ENCODE data around the gene WSB2.

The WSB2 gene

DNA sequence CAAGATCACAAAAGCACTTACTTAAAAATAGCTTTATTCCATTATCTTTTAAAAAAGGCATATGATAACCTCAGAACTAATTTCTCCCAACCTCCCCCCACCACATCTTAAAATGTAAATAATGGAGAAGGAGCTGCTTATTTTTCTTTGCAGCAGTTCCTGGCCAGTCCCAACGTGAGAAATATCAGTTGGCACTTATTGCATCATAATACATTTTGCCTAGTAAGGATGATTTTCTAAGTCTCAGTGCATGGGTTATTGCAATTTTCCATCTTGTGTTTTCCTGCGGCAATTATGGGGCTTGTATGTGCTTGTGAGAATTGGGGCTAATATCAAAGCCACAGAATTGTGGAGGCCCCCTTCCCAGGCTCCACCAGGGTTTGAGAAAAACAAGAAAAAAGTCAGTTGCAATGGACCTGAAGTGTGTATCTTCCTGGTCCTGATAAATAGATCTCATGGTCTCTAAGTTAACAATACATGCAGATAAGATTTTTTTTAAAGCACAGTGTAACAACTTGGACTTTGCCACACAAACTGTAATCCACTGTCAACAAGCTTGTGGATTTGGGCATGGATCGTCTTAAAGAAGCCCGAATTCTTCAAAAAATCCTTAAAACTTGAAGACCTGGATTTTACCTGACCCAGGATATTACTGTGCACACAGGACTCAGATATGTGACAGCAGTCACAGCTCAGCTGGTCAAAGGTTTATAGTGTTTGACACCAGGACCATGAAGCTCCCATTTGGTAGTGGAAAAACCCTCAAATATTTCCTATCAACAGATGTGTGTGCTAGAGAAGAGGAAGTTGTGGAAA is 2.8 kb upstream of the WSB2 start:
- intact Hi-C loops (cut with DNase I), result loop anchor here (5.0 kb wide), 1 partner anchor 46 kb away; the partner anchor contains the start of gene RFC5

DNA sequence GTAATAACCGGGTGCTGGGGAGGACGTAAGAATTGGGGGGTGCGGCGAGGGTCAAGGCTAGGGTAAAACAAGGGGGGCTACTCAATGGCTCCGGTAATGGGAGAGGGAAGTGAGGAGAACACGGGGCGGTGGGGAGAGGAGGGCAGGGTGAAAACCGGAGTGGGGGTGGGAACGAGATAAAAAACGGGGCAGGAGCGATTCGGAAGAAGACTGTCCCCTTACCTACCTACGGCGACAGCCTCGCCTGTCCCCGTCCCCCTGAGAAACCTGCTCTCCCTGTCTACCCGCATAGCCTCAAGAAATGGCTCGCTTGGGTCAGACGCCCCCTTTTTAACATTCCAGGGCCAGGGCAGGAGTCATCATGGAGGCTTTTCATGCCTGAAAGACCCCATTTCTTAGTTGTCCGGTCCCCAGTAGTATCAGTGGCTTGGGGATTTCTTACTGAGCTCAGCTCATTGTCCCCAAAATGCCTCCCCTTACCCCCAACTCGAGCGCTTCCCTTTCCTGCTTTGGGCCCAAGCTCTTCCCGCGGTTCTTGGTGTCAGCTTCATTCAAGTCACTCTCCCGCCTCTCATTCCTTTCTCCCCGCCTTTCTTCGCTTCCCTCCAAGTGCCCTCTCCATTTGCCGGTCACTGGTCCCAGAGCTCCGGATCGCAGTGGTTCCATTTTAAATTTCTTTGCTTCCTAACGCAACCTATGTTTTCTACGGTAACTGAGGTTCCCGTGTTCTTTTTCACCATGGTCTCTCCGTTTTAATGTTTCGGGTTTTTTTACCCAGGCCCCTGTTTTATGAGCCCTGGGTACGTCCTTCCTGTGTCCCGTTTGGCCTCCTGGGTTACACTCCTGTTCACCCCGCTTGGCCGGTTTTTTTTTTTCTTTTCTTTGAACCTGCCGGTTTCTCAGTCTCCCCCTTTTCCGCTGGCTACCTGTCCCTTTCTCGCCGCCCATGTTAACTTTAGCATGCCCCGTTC is 1.2 kb upstream of the WSB2 start:
- intact Hi-C loops (cut with DNase I), result loop anchor here (2.0 to 5.0 kb wide), 2 partner anchors 45 to 313 kb away; partner anchors contain the start of gene RFC5
- peak in 3 of 10 donors; percentile 22 to 38 (median 33) for DNase-seq

More for the DNA sequence above, 2.8 kb upstream of the WSB2 start:
- peak in 1 of 10 donors; percentile 18 for DNase-seq

GRCh38 chr12:118060301-118061010 is 523 bp downstream of the WSB2 start:
- peak in 9 of 10 donors; percentile 19 to 90 (median 41) for DNase-seq
- intact Hi-C loops (cut with DNase I), result loop anchor here (2.0 to 5.0 kb wide), 2 partner anchors 43 to 314 kb away; partner anchors contain the start of gene RFC5

DNA sequence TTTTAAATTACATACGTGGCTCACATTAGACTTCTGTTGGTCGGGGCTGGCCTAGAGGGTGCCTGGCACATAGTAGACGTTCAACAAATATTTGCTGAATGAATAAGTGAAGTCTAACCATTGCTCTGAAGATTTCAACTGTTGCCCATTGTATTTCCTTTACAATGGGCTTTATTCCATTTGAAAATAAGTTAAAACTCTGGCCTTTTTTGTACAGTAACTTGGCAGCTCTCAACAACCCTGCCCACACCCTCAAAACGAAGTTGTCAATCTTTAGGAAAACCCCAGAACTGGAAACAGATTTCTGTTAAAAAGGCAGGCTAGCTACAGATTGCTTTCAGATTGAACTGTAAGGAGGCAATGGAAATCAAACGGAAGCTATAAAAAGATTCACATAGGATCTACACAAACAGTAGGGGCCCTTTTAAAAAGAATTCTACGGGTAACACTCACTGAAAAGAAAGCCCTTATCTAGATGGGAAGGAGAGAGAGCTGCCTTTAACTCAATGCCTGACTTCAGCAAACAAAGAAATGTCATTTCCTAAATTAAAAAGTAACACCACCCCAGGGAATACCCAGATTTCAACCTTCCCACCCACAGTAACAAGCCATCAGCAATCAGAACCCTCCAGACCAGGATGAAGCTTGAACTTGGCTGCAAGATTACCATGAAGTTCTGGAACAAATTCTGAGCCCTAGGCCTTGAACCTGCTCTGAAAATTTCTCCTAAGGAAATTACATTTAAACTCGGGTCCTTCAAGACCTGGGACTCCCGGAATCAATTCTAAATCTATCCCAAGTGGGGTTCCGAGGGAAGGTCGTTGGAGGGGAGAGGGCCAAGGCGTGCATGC is 1.4 kb downstream of the WSB2 start:
- intact Hi-C loops (cut with DNase I), result loop anchor here (2.0 to 5.0 kb wide), 2 partner anchors 42 to 315 kb away; partner anchors contain the start of gene RFC5
- DNase-seq, result no peak

GRCh38 chr12:118058881-118059280 is 2.1 kb downstream of the WSB2 start:
- intact Hi-C loops (cut with DNase I), result no loop called here
- DNase-seq, result no peak

- intact Hi-C loops (cut with DNase I), result no loop called here
- no peak for DNase-seq
These were observed 2.8 kb downstream of the WSB2 start for GRCh38 chr12:118058227-118058626.

DNA sequence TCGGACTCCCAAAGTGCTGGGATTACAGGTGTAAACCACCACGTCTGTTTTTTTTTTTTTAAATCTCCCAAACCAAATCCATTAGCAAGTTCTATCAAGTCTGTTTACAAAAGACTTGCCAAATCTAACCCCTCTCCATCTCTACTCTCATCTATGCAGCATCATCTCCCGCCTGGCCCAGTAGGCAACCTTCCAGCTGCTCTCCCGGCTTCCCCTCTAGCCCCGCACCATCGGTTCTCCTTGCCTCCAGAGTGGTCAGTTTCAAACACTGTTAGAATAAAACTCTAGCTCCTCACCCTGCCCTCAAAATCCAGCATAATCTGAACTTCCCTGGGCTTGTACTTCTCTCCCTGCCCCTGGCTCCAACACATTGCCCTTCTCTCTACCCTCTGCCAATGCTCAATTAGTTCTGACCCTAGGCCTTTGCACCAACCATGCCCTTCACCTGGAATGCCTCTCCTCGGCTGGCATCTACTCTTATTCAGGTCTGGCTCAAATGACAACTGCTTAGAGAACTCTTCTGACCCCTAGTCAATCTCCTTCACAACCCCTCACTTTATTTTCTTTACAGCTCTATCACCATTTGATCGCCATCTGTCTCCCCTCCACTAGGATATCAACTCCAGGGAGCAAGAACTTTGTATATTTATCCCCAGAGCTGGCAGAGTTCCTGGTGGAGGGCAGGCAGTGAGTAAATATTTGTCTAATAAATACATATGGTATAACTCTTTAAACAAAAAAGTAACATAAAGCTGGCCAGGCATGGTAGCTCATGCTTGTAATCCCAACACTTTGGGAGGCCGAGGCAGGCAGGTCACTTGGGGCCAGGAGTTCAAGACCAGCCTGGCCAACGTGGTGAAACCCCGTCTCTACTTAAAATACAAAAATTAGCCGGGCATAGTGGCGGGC is 4.9 kb downstream of the WSB2 start:
- intact Hi-C loops (cut with DNase I), result no loop called here
- no peak for DNase-seq

DNA sequence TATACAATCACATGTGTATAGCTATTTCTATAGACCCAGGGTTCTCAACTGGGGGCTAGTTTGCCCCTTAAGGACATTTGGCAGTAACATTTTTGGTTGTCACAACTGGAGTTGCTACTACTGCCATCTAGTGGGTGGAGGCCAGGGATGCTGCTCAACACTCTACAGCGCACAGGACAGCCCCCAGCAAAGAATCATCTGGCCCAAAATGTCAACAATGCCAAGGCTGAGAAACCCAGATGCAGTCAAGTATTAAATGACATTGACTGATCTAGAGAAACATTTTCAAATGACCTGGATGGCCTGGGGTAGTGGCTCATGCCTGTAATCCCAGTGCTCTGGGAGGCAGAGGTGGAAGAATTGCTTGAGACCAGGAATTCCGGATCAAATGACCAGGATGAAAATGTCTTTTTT is 5.8 kb downstream of the WSB2 start:
- peak in 1 of 10 donors; percentile 29 for DNase-seq
- intact Hi-C loops (cut with DNase I), result no loop called here

- intact Hi-C loops (cut with DNase I), result no loop called here
- DNase-seq, result no peak
These were observed 7.7 kb downstream of the WSB2 start for GRCh38 chr12:118053071-118053985.

DNA sequence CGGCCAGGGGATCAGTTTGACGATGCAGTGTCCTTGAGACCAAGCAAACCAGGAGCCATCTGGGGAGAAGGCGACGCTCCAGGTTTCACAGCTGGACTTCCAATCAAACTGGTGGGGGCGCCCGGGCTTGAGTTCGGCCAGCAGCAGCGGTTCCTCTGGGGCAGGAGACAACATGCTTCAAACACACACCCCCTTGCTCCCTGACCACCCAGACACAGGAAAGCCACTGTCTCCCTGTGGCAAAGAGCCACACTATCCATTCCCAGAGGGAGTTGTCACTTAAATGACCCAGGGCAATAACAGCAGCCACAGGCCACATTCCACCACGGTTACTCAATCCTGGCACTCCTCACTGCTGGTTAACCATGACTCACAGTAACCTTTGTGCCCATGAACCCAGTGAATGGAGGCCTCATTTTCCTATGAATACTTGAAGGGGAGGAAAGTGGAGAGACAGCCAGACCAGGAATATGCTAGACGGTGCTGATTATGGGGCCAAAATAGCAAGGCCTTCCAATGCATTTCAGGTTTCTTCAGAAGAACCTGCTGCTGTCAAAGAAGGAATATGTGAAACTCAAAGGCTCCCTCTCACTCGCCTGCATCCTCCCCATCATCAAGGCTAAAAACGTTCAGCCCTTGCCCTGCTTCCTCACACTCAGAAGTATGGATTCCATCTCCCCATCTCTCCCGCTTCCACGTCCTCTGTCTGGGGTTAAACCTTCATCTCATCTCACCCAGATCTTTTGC is 8.5 kb downstream of the WSB2 start:
- peak in 4 of 10 donors; percentile 33 to 83 (median 38) for DNase-seq

GRCh38 chr12:118050972-118051910 is 9.7 kb downstream of the WSB2 start:
- intact Hi-C loops (cut with DNase I), result no loop called here
- DNase-seq, result no peak

More for the DNA sequence above, 8.5 kb downstream of the WSB2 start:
- intact Hi-C loops (cut with DNase I), result no loop called here

DNA sequence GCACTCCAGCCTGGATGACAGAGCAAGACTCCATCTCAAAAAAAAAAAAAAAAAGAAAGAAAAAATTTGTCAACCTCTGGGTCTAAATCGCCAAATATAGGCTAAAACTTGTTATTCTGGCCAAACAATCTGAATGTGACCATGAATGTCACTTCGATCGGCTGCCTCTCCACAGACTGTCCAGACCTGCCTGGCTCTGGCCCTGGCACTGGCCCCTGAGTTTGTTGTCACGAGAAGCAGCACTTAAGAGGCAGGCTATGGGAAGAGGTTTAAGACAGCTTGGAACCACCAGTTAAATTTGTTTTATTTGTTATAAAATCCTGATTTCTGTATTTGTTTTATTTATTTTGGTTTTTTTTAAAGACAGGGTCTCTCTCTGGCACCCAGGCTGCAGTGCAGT is 14.5 kb downstream of the WSB2 start:
- no peak for DNase-seq
- intact Hi-C loops (cut with DNase I), result no loop called here

DNA sequence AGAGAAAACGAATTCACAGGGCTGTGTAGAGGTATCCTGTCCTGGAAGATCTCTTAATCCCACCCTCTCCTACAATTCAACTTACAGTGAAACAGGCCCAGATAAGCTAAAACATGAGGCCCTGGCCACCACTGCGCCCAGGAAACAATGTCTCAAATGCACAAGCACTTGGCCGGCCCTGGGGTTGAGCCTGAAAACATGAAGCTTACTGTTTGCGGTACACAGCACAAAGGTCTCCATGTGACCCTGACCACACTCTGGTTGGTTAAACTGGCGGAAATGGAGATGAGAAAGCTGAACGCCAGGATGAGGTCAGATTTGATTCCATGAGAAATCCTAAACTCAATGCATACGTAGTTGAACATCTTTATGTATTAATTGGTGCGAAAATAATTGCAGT is 16.4 kb downstream of the WSB2 start:
- intact Hi-C loops (cut with DNase I), result no loop called here
- no peak for DNase-seq

DNA sequence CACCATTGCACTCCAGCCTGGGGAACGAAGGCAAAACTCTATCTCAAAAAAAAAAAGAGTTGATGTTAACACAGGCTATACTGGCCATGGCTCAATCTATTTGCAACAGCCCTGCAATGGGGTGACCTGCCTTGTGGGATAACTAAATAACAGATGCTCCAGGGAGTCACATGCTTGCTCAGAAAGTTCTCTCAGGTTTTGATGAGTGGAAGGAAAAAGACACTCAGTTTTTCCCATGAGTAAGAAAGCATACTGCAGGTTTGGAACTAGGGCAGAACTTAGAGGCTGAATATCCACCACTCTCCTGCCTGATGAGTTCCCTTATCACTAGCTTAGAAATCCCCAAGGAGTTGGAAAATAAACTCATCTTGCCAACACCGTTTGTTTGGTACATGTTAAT is 16.9 kb downstream of the WSB2 start:
- no peak for DNase-seq
- intact Hi-C loops (cut with DNase I), result no loop called here

DNA sequence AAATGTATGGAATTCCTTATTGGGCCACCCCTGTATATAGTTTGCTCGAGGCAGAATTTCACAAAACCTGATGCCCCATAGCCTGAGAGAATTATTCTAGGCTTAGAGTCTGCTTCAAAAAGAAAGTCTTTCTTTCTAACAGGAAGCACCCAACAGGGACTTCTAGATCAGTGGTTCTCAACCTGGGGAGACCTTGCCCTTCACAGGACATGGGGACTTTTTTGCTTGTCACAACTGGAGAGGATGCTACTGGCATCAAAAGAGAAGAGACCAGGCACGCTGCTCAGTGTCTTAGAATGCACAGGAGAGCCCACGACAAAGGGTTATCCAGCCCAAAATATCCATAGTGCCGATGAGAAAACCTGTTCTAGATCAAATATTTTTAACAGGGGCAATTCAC is 18.9 kb downstream of the WSB2 start:
- no peak for DNase-seq
- intact Hi-C loops (cut with DNase I), result no loop called here

Measured in posterior cingulate gyrus (tissue), 11 donors.